Mammary epithelial cell (primary cell): ENCODE data around the gene TLE6.

Experiments
- CTCF ChIP-seq, 2 donors: IDR thresholded peaks in 1 of 2; conservative IDR thresholded peaks in 1 of 2; 2 replicates each; pipeline ENCODE4 v1.5.1; 2011 to 2012; ENCODE audit warnings: inconsistent platforms in 2 of 2, low read length in 2 of 2, mild to moderate bottlenecking in 2 of 2, control low read depth in 1 of 2, low read depth in 1 of 2; ENCODE audit not compliant: insufficient read depth in 1 of 2; ENCODE audit errors: extremely low read depth in 1 of 2
- EZH2 ChIP-seq: IDR thresholded peaks from 2 replicates; pipeline ENCODE4 v1.6.1; 2012; ENCODE audit warnings: low read length, inconsistent platforms, borderline replicate concordance

DNA sequence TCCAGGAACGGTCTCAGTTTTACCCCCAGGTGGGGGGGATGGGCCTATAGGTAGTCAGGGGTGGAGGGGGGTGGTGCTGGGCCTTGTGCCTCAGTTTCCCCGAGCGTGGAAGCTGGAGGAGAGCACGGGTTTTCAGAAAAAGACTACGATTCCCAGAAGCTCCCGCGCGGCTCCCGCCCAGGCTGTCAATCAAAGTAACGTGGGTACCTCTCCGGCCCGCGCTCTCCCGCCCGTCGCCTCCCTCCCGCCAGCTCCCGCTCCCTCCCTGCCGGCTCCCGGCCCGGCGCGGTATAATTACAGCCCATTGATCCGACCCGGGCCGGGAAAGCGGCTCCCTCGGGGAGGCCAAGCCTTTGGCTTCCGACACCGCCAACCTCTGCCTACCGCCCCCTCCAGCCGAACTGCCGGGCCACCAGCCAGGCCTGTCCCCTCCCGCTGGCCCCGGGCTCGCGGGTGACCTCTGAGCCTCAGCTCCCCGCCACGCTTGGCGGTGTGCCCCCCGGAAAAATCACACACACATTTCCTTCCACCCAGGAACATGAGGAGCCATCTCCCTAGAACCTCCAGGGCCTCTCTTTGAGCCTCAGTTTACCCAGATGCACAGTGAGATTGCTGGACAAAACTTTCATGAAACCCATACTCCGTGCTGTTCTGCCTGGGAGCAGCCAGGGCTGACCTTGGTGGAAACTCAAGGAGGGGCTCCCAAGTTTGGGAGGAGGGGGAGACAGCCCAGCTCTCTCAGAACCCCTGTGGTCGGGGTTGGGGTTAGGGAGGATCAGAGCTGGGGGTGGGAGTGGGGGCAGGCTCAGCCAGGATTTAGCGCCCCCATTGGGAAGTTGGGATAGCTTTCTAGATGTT, 59.0 kb downstream of the TLE6 start:
- no peak for TF ChIP-seq CTCF (conservative IDR thresholded peaks at IDR 0.05 in 1 of 2, IDR thresholded peaks at IDR 0.05 in 1 of 2; ENCODE audit: extremely low read depth in 1 of 2, insufficient read depth in 1 of 2, low read depth in 1 of 2, low read length in 2 of 2)
- no peak for TF ChIP-seq EZH2
